HepG2 (cell line): ENCODE results near the gene CCNH. TPM values are rescaled to one million over a fixed set of nuclear protein-coding genes. Genes with fewer than 3 reads are reported as not detected.
A peak's percentile ranks its signal among the peaks of the same experiment; 100 is the strongest.

Source experiments
- AGO2 ChIP-seq: fragments of 200-400 bp; formaldehyde crosslinking; optimal IDR thresholded peaks from 2 replicates; pipeline ENCODE3; 2017; ENCODE audit warnings: mild to moderate bottlenecking, low read depth, low read length, moderate library complexity
- ATF6 ChIP-seq: sonication (generic); formaldehyde crosslinking; conservative IDR thresholded peaks from 2 replicates; pipeline ENCODE4 v1.4.0; 2020; ENCODE audit warnings: missing genetic modification reagents
- BHLHE40 ChIP-seq: IDR thresholded peaks from 2 replicates; pipeline ENCODE4 v1.6.1; 2011; ENCODE audit warnings: low read length, improper control_type of control experiment
- CREM ChIP-seq, 2 experiments: sonication (generic) in 1 of 2; formaldehyde crosslinking in 1 of 2; IDR thresholded peaks; 2 replicates each; pipeline versions ENCODE4 v1.4.0 to v1.6.1; 2016 to 2020; ENCODE audit warnings: antibody characterized with exemption in 1 of 2, mild to moderate bottlenecking in 1 of 2, missing genetic modification reagents in 1 of 2
- GATAD2A ChIP-seq: IDR thresholded peaks from 2 replicates; pipeline ENCODE4 v1.6.1; 2016
- JUN ChIP-seq: sonication (generic); formaldehyde crosslinking; IDR thresholded peaks from 2 replicates; pipeline ENCODE4 v1.4.0; 2020; ENCODE audit warnings: mild to moderate bottlenecking, missing genetic modification reagents
- KAT7 ChIP-seq: IDR thresholded peaks from 2 replicates; pipeline ENCODE4 v1.6.1; 2018; ENCODE audit warnings: borderline replicate concordance, missing compliant biosample characterization
- TGIF2 ChIP-seq: IDR thresholded peaks from 2 replicates; pipeline ENCODE4 v1.6.1; 2016; ENCODE audit warnings: control low read depth, missing compliant biosample characterization
- THYN1 ChIP-seq: sonication (generic); formaldehyde crosslinking; IDR thresholded peaks from 2 replicates; pipeline ENCODE4 v1.8.1; 2023; ENCODE audit warnings: low read depth, mild to moderate bottlenecking, moderate library complexity, missing genetic modification reagents, borderline replicate concordance
- YEATS2 ChIP-seq: sonication (generic); formaldehyde crosslinking; IDR thresholded peaks from 2 replicates; pipeline ENCODE4 v1.4.0; 2020; ENCODE audit warnings: missing genetic modification reagents, borderline replicate concordance
- ZBTB1 ChIP-seq: sonication (generic); formaldehyde crosslinking; IDR thresholded peaks from 2 replicates; pipeline ENCODE4 v1.4.0; 2020; ENCODE audit warnings: missing genetic modification reagents, borderline replicate concordance
- ZFP90 ChIP-seq: sonication (generic); formaldehyde crosslinking; IDR thresholded peaks from 2 replicates; pipeline ENCODE4 v1.8.0; 2022; ENCODE audit warnings: missing genetic modification reagents, mild to moderate bottlenecking, inconsistent platforms, borderline replicate concordance
- ZNF496 ChIP-seq: sonication (generic); formaldehyde crosslinking; IDR thresholded peaks from 2 replicates; pipeline ENCODE4 v1.8.1; 2023; ENCODE audit warnings: mild to moderate bottlenecking, moderate library complexity, missing genetic modification reagents; ENCODE audit not compliant: insufficient replicate concordance
- ZNF510 ChIP-seq: sonication (generic); formaldehyde crosslinking; IDR thresholded peaks from 2 replicates; pipeline ENCODE4 v1.4.0; 2020; ENCODE audit warnings: low read depth, mild to moderate bottlenecking, missing genetic modification reagents
- ZNF556 ChIP-seq: sonication (generic); formaldehyde crosslinking; IDR thresholded peaks from 2 replicates; pipeline ENCODE4 v1.4.0; 2020; ENCODE audit warnings: mild to moderate bottlenecking, missing genetic modification reagents, borderline replicate concordance
- ZNF709 ChIP-seq: sonication (generic); formaldehyde crosslinking; IDR thresholded peaks from 2 replicates; pipeline ENCODE4 v1.5.0; 2020; ENCODE audit warnings: mild to moderate bottlenecking, missing genetic modification reagents
- ZNF772 ChIP-seq: sonication (generic); formaldehyde crosslinking; IDR thresholded peaks from 2 replicates; pipeline ENCODE4 v1.5.0; 2020; ENCODE audit warnings: mild to moderate bottlenecking, missing genetic modification reagents
- polyA plus RNA-seq, 8 experiments: library from polyadenylated mRNA; depleted of rRNA in 3 of 8; stranded (reverse) in 7 of 8; unstranded in 1 of 8; fragments of >200 nt; fragmentation: Illumina TruSeq in 4 of 8; extraction: Trizol in 4 of 8; gene quantifications; 2 replicates each; pipeline versions ENCODE4 v1.2.1 to v1.2.3, GENCODE V29; 2011 to 2016; ENCODE audit warnings: low read depth in 4 of 8, missing spikeins in 1 of 8, mixed read lengths in 1 of 8; ENCODE audit not compliant: insufficient read depth in 1 of 8
- total RNA-seq, 5 experiments: library from RNA; depleted of rRNA; stranded (reverse); fragments of >200 nt; fragmentation: Illumina TruSeq; extraction: Trizol; gene quantifications; 2 replicates each; pipeline ENCODE4 v1.2.3, GENCODE V29; 2016; ENCODE audit warnings: low read depth in 1 of 5
- TF ChIP-seq, protein P1 (sequence below), 2 experiments: sonication (generic) in 1 of 2; formaldehyde crosslinking in 1 of 2; IDR thresholded peaks; 2 replicates each; pipeline versions ENCODE4 v1.5.1 to v1.6.1; 2011 to 2020; ENCODE audit warnings: borderline replicate concordance in 1 of 2, low read depth in 1 of 2, low read length in 1 of 2, mild to moderate bottlenecking in 1 of 2, missing genetic modification reagents in 1 of 2, moderate library complexity in 1 of 2
- TF ChIP-seq, protein P2 (sequence below): sonication (generic); formaldehyde crosslinking; IDR thresholded peaks from 2 replicates; pipeline ENCODE4 v1.4.0; 2020; ENCODE audit warnings: mild to moderate bottlenecking, missing genetic modification reagents

CCNH gene
- total and polyA plus RNA-seq, 2 of the 13 experiments (the other 11 are each of a cell fraction or from before 2014, with no cell fraction given): 42.5 to 94.3 TPM

GRCh38 chr5:87412630-87413342 is at the start of gene CCNH (continued):
- TF ChIP-seq GATAD2A (CRISPR knock-in tag) (peak; percentile 54; the same call in 1 of the 2 replicates), ZNF556 (CRISPR knock-in tag) (no peak), THYN1 (CRISPR knock-in tag) (peak; percentile 20; the same call in 1 of the 2 replicates), ZNF709 (CRISPR knock-in tag) (no peak), ZNF772 (CRISPR knock-in tag) (0 out of 2 replicates have a peak, but pooled peaks have one; percentile 41), YEATS2 (CRISPR knock-in tag) (peak; percentile 96; the same call in 1 of the 2 replicates), CREM (IDR thresholded peaks at IDR 0.05) (peak; percentile 96), CREM (CRISPR knock-in tag; IDR thresholded peaks at IDR 0.05) (no peak; the same call in 1 of the 2 replicates), ATF6 (CRISPR knock-in tag) (no peak), TGIF2 (CRISPR knock-in tag) (peak; percentile 75; the same call in 1 of the 2 replicates), JUN (no peak), ZNF510 (CRISPR knock-in tag) (no peak), BHLHE40 (no peak), ZFP90 (CRISPR knock-in tag) (peak; percentile 30; the same call in 1 of the 2 replicates), ZNF496 (CRISPR knock-in tag) (no peak), ZBTB1 (CRISPR knock-in tag) (no peak), AGO2 (peak; percentile 65), KAT7 (CRISPR knock-in tag) (peak; percentile 47; the same call in 1 of the 2 replicates)
- TF ChIP-seq, protein P1, sequence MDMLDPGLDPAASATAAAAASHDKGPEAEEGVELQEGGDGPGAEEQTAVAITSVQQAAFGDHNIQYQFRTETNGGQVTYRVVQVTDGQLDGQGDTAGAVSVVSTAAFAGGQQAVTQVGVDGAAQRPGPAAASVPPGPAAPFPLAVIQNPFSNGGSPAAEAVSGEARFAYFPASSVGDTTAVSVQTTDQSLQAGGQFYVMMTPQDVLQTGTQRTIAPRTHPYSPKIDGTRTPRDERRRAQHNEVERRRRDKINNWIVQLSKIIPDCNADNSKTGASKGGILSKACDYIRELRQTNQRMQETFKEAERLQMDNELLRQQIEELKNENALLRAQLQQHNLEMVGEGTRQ (IDR thresholded peaks at IDR 0.05; ENCODE audit: low read depth, low read length): no peak
- TF ChIP-seq, protein P1 (CRISPR knock-in tag; IDR thresholded peaks at IDR 0.05; ENCODE audit: borderline replicate concordance): no peak
- TF ChIP-seq, protein P2, sequence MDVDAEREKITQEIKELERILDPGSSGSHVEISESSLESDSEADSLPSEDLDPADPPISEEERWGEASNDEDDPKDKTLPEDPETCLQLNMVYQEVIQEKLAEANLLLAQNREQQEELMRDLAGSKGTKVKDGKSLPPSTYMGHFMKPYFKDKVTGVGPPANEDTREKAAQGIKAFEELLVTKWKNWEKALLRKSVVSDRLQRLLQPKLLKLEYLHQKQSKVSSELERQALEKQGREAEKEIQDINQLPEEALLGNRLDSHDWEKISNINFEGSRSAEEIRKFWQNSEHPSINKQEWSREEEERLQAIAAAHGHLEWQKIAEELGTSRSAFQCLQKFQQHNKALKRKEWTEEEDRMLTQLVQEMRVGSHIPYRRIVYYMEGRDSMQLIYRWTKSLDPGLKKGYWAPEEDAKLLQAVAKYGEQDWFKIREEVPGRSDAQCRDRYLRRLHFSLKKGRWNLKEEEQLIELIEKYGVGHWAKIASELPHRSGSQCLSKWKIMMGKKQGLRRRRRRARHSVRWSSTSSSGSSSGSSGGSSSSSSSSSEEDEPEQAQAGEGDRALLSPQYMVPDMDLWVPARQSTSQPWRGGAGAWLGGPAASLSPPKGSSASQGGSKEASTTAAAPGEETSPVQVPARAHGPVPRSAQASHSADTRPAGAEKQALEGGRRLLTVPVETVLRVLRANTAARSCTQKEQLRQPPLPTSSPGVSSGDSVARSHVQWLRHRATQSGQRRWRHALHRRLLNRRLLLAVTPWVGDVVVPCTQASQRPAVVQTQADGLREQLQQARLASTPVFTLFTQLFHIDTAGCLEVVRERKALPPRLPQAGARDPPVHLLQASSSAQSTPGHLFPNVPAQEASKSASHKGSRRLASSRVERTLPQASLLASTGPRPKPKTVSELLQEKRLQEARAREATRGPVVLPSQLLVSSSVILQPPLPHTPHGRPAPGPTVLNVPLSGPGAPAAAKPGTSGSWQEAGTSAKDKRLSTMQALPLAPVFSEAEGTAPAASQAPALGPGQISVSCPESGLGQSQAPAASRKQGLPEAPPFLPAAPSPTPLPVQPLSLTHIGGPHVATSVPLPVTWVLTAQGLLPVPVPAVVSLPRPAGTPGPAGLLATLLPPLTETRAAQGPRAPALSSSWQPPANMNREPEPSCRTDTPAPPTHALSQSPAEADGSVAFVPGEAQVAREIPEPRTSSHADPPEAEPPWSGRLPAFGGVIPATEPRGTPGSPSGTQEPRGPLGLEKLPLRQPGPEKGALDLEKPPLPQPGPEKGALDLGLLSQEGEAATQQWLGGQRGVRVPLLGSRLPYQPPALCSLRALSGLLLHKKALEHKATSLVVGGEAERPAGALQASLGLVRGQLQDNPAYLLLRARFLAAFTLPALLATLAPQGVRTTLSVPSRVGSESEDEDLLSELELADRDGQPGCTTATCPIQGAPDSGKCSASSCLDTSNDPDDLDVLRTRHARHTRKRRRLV (CRISPR knock-in tag): 0 out of 2 replicates have a peak, but pooled peaks have one; percentile 24
